GM13977 (cell line): Measurements from ENCODE around the gene COL27A1.

Experiments
- DNase-seq: peaks from one replicate; pipeline ENCODE4 v3.0.0; 2012; ENCODE audit warnings: low spot score
- in situ Hi-C: fragments of 300-500 bp; cut with MboI; formaldehyde crosslinking; loops from one replicate; pipeline ENCODE4 v1.12.0; 2022; ENCODE audit warnings: low sequenced_read_pairs, low pct_unique_long_range_greater_than_20kb, mixed read lengths, inconsistent platforms; ENCODE audit not compliant: unreplicated experiment
- TF ChIP-seq, protein P1 (sequence below): IDR thresholded peaks from 2 replicates; pipeline ENCODE4 v1.5.1; 2012; ENCODE audit warnings: mild to moderate bottlenecking, control low read depth; ENCODE audit not compliant: insufficient read depth; ENCODE audit errors: extremely low read depth, missing control alignments

The COL27A1 gene

DNA sequence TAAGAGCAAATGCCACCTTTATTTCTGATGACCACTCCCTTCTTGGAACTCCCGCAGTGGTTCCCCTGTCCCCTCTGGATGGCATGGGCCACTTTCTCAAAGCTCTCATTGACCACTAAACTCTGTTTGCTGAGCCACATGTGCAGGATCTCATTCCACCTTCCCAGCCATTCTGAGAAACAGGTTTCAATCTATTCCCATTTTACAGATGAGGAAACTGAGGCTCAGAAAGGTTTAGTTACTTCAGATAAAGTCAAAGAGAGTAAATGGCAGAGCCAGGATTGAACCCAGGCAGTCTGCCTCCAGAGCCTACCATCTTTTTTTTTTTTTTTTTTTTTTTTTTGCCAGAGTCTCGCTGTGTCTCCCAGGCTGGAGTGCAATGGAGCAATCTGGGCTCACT is 24.2 kb downstream of the COL27A1 start:
- TF ChIP-seq, protein P1, sequence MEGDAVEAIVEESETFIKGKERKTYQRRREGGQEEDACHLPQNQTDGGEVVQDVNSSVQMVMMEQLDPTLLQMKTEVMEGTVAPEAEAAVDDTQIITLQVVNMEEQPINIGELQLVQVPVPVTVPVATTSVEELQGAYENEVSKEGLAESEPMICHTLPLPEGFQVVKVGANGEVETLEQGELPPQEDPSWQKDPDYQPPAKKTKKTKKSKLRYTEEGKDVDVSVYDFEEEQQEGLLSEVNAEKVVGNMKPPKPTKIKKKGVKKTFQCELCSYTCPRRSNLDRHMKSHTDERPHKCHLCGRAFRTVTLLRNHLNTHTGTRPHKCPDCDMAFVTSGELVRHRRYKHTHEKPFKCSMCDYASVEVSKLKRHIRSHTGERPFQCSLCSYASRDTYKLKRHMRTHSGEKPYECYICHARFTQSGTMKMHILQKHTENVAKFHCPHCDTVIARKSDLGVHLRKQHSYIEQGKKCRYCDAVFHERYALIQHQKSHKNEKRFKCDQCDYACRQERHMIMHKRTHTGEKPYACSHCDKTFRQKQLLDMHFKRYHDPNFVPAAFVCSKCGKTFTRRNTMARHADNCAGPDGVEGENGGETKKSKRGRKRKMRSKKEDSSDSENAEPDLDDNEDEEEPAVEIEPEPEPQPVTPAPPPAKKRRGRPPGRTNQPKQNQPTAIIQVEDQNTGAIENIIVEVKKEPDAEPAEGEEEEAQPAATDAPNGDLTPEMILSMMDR: no peak
- in situ Hi-C loops: no loop called here
- no peak for DNase-seq

DNA sequence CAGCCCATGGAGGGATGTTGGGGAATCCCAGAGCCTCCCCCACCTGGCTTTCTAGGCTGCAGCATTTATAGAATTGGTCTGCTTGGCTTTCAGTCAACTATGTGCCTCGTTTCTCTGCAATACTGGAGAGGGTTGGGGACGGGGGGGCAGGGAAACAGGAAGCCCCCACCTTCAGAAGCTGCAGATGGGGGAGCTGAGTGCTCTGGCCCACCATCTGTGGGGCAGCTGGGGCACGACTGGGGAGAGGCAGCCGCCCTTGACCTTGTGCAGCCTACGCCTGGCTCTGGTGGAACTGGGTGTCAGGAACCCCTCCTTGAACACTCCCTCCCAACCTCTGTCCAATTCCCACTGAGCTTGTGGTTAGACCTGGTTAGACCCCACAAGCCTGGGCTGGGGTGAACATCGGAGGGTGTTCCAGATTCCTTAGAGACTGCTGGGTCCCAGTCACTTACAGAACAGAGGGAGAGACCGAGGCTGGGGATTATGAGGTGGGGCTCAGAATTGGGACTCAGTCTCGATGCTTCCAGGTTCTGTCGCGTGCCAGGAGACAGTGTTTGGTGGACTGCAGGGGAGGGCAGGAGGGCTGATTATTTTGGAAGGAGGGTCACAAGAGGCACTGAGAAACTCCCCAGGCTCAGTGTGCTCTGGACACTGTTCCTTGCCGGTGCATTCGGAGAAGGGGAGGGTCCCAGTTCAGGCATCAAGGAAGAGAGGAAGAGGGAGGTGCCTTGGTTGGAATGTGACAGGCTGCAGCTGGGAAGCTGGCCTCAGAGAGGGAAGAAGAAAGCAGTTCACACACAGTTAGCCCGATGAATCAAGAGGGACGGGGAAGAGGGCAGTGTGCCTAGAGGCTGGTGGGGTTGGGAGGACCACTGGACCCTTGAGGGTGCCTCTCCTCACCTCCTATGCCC is 25.6 kb downstream of the COL27A1 start:
- TF ChIP-seq, protein P1: no peak
- in situ Hi-C loops: no loop called here
- DNase-seq: no peak

DNA sequence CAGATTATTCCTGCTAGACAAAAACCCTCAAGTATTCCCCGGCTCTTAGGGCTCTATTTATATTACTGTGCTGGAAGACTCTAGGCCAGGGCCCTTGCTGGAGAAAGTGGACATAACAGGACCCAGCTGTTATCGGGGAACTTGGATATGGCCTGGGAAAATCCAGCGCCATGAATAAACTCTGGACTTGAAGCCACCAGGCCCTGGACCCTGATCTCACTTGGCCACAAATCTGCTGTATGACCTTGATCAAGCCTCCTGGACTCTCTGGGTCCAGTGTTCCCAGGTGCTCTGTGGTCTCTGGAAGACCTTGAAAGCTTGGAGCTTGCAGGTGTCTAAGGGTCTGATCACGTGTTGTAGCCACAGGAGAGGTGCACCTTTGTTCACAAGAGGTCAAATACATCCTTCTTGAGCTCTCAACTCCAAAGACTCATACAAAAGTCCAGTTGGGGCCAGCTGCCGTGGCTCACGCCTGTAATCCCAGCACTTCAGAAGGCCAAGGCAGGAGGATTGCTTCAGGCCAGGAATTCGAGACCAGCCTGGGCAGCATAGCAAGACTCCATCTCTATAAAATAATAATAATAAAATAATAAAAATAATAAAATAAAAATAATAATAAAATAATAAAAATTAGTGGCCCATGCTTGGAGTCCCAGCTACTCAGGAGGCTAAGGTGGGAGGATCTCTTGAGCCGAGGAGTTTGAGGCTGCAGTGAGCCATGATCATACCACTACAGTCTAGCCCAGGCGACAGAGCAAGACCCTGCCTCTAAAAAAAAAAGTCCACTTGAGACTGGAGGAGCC is 26.5 kb downstream of the COL27A1 start:
- no peak for DNase-seq
- in situ Hi-C loops: no loop called here
- TF ChIP-seq, protein P1: no peak

DNA sequence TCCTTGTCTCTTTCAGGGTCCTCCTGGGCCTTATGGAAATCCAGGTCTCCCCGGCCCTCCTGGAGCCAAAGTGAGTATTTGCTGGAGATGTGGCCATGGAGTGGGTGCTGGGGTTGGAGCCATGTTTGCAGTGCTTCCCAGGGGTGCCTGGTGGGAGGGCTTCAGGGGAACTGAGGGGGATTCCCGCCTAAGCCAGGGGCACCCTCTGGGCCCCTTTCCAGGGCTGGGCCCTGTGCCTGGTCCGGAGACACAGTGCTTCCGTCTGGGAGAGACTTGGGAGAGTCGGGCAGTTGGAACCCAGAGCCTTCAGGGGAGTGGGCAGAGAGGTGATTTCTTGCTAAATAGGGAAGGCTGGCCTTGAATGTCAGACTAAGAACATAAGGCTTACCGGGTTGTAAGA is 27.7 kb downstream of the COL27A1 start:
- no peak for DNase-seq
- TF ChIP-seq, protein P1: no peak
- in situ Hi-C loops: no loop called here

DNA sequence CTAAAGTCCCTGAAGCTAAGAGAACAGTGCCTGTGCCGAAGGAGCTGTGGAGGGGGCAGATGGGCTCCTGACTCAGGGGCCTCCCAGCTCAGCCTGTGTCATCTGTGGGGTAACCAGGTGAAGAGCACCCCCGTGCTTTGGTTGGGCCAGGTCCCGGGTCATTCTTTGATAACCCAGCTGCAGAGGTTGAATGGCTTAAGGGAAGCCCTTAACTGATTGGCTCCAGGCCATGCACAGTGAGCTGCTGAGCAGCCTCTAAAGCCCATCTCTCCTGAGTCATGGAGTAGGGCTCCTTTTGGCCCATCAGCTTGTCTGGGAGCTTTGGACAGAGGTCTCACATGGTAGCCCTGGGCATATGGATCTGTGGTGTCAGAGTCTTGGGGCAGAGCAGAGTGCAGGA is 28.7 kb downstream of the COL27A1 start:
- in situ Hi-C loops: no loop called here
- no peak for DNase-seq
- TF ChIP-seq, protein P1: no peak

DNA sequence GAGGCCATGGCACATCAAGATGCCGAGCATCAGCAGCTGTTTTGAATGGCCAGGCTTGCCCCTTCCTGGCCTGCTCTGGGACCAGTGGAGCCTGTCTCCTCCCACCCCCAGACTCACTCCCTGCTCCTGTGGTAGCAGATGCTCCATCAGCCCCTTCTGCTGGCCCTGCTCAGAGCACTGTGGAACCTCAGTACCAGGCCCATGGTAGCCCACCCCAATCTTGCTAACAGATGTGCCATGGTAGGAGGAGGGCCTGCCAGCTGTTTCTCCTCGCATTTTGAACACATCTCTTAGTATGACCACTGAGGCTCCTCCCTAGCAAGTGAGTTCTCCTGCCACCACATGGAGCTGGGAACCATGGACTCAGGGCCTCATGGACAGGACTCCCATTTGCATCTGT is 29.5 kb downstream of the COL27A1 start:
- DNase-seq: no peak
- in situ Hi-C loops: no loop called here
- TF ChIP-seq, protein P1: no peak
